HG03060 (cell line): Measurements from ENCODE around the gene FCHSD2.

Experiments used
- ATAC-seq: cut with Tn5 transposase; IDR thresholded peaks from one replicate; pipeline ENCODE4 v1.9.1; 2021; ENCODE audit warnings: low read depth, moderate number of reproducible peaks; ENCODE audit not compliant: unreplicated experiment

Gene FCHSD2

GRCh38 chr11:73142128-73142377, at the start of gene FCHSD2:
Gene FCHSD2, minus strand, starts transcription at chr11:73142318. Its CDS starts 441 bp downstream, at chr11:73141877.
- no peak for ATAC-seq

- ATAC-seq = no peak
Measured at GRCh38 chr11:73191151-73191550, 49.0 kb upstream of the FCHSD2 start.

- ATAC-seq = no peak
Measured at GRCh38 chr11:73190557-73190885, 48.4 kb upstream of the FCHSD2 start.

GRCh38 chr11:73189723-73190556, 47.8 kb upstream of the FCHSD2 start:
- ATAC-seq = no peak

- ATAC-seq = no peak
Measured at GRCh38 chr11:73189315-73189714, 47.2 kb upstream of the FCHSD2 start.

- no peak for ATAC-seq
Measured at GRCh38 chr11:73188301-73188700, 46.2 kb upstream of the FCHSD2 start.

- no peak for ATAC-seq
Measured at GRCh38 chr11:73187854-73188253, 45.7 kb upstream of the FCHSD2 start.

GRCh38 chr11:73186886-73187285, 44.8 kb upstream of the FCHSD2 start:
- ATAC-seq = no peak

GRCh38 chr11:73186294-73186850, 44.3 kb upstream of the FCHSD2 start:
- no peak for ATAC-seq

- ATAC-seq = no peak
Measured at GRCh38 chr11:73185680-73186293, 43.7 kb upstream of the FCHSD2 start.

- ATAC-seq = no peak
Measured at GRCh38 chr11:73184953-73185671, 43.0 kb upstream of the FCHSD2 start.

GRCh38 chr11:73182824-73183321, 40.8 kb upstream of the FCHSD2 start:
- no peak for ATAC-seq

GRCh38 chr11:73178681-73179080, 36.6 kb upstream of the FCHSD2 start:
- no peak for ATAC-seq

GRCh38 chr11:73177778-73178539, 35.8 kb upstream of the FCHSD2 start:
- ATAC-seq = no peak

- ATAC-seq = no peak
Measured at GRCh38 chr11:73177380-73177777, 35.3 kb upstream of the FCHSD2 start.

- ATAC-seq = no peak
Measured at GRCh38 chr11:73176874-73177155, 34.7 kb upstream of the FCHSD2 start.

GRCh38 chr11:73176145-73176873, 34.2 kb upstream of the FCHSD2 start:
- ATAC-seq = no peak

GRCh38 chr11:73175551-73176144, 33.5 kb upstream of the FCHSD2 start:
- ATAC-seq = no peak

GRCh38 chr11:73174495-73174791, 32.3 kb upstream of the FCHSD2 start:
- ATAC-seq = no peak
